IMR-90 (cell line): Measurements from ENCODE around the gene EFNA5. TPM values are rescaled to one million over a fixed set of nuclear protein-coding genes. Genes with fewer than 3 reads are reported as not detected.

Experiments used
- ATAC-seq: fragments of 200-7000 bp; cut with Tn5 transposase; 2 replicates; pipeline ENCODE4 v1.9.1; 2020; ENCODE audit warnings: low read depth, mild to moderate bottlenecking, moderate library complexity
- BruUV-seq: library from RNA; stranded (reverse); fragments of 400-500 nt; replicated peaks from 2 replicates; lab custom pipeline; 2021; lab: Mats Ljungman, UMichigan
- CTCF ChIA-PET: fragments of 300-600 bp; formaldehyde crosslinking; extraction: SDS; loops from one replicate; lab custom pipeline; 2021; ENCODE audit warnings: antibody characterized with exemption; lab: Yijun Ruan, JAX
- POLR2A ChIA-PET: fragments of 300-600 bp; sonication (Branson Sonifier 250); formaldehyde crosslinking; loops from one replicate; lab custom pipeline; 2022; ENCODE audit warnings: antibody characterized with exemption; ENCODE audit not compliant: unreplicated experiment; lab: Charles Lee
- DNase-seq: peaks from one replicate; pipeline ENCODE4 v3.0.0; 2013
- H2AFZ ChIP-seq: replicated peaks from 2 replicates; pipeline ENCODE3; 2013; ENCODE audit warnings: low read length, mild to moderate bottlenecking; ENCODE audit not compliant: poor library complexity
- H2AK5ac ChIP-seq: 2 replicates; pipeline ENCODE4 v1.6.1; 2013; ENCODE audit warnings: low read depth, low read length, inconsistent platforms
- H2AK9ac ChIP-seq: replicated peaks from 2 replicates; pipeline ENCODE3; 2013; ENCODE audit warnings: mild to moderate bottlenecking, low read depth, low read length, moderate library complexity; ENCODE audit not compliant: poor library complexity
- H2BK120ac ChIP-seq: 2 replicates; pipeline ENCODE4 v1.6.1; 2013; ENCODE audit warnings: low read depth, low read length, inconsistent platforms
- H2BK15ac ChIP-seq: 3 replicates; pipeline ENCODE4 v1.6.1; 2013; ENCODE audit warnings: low read depth, low read length, inconsistent platforms
- H2BK20ac ChIP-seq: 2 replicates; pipeline ENCODE4 v1.6.1; 2013; ENCODE audit warnings: low read depth, mild to moderate bottlenecking, inconsistent platforms, low read length, moderate library complexity
- H2BK5ac ChIP-seq: 2 replicates; pipeline ENCODE4 v1.6.1; 2013; ENCODE audit warnings: mild to moderate bottlenecking, low read depth, low read length, inconsistent platforms; ENCODE audit not compliant: poor library complexity, severe bottlenecking
- H3K14ac ChIP-seq: replicated peaks from 2 replicates; pipeline ENCODE4 v1.6.1; 2013; ENCODE audit warnings: low read depth, low read length, inconsistent platforms
- H3K18ac ChIP-seq: 2 replicates; pipeline ENCODE4 v1.6.1; 2013; ENCODE audit warnings: low read depth, low read length, control low read depth
- H3K23ac ChIP-seq: 2 replicates; pipeline ENCODE4 v1.6.1; 2013; ENCODE audit warnings: low read depth, low read length, inconsistent platforms
- H3K27ac ChIP-seq: 2 replicates; pipeline ENCODE4 v1.5.1; 2013; ENCODE audit warnings: mild to moderate bottlenecking, control low read depth, low read length; ENCODE audit not compliant: insufficient read depth
- H3K27me3 ChIP-seq: 2 replicates; pipeline ENCODE4 v1.6.1; 2013; ENCODE audit warnings: low read length; ENCODE audit not compliant: control insufficient read depth, insufficient read depth
- H3K36me3 ChIP-seq: 2 replicates; pipeline ENCODE4 v1.6.1; 2013; ENCODE audit warnings: low read length, mixed read lengths; ENCODE audit not compliant: control insufficient read depth, insufficient read depth
- H3K4ac ChIP-seq: 2 replicates; pipeline ENCODE4 v1.6.1; 2013; ENCODE audit warnings: low read depth, low read length, inconsistent platforms
- H3K4me1 ChIP-seq: 2 replicates; pipeline ENCODE4 v1.6.1; 2013; ENCODE audit warnings: low read length, mixed read lengths; ENCODE audit not compliant: control insufficient read depth, insufficient read depth
- H3K4me2 ChIP-seq: 2 replicates; pipeline ENCODE4 v1.6.1; 2013; ENCODE audit warnings: low read depth, mild to moderate bottlenecking, control low read depth, low read length, moderate library complexity
- H3K4me3 ChIP-seq: 2 replicates; pipeline ENCODE4 v1.5.1; 2013; ENCODE audit warnings: low read depth, mild to moderate bottlenecking, control low read depth, low read length, moderate library complexity; ENCODE audit not compliant: insufficient read depth
- H3K56ac ChIP-seq: 2 replicates; pipeline ENCODE4 v1.6.1; 2013; ENCODE audit warnings: low read length, inconsistent platforms; ENCODE audit not compliant: insufficient read depth; ENCODE audit errors: extremely low read depth
- H3K79me1 ChIP-seq, 2 experiments: 2 replicates each; pipeline ENCODE4 v1.6.1; 2013; ENCODE audit warnings: low read length in 2 of 2, inconsistent platforms in 1 of 2, low read depth in 1 of 2
- H3K9ac ChIP-seq: 2 replicates; pipeline ENCODE4 v1.6.1; 2013; ENCODE audit warnings: low read depth, low read length, control low read depth
- H3K9me1 ChIP-seq: 2 replicates; pipeline ENCODE4 v1.6.1; 2013; ENCODE audit warnings: low read length, inconsistent platforms; ENCODE audit not compliant: insufficient read depth
- H3K9me3 ChIP-seq: 2 replicates; pipeline ENCODE4 v1.6.1; 2013; ENCODE audit warnings: low read length; ENCODE audit not compliant: control insufficient read depth, insufficient read depth
- H4K20me1 ChIP-seq: 2 replicates; pipeline ENCODE4 v1.6.1; 2013; ENCODE audit warnings: low read length, inconsistent platforms; ENCODE audit not compliant: insufficient read depth
- H4K5ac ChIP-seq: 2 replicates; pipeline ENCODE4 v1.6.1; 2013; ENCODE audit warnings: mild to moderate bottlenecking, low read depth, low read length, control low read depth
- H4K8ac ChIP-seq, 2 experiments: 2 replicates each; pipeline ENCODE4 v1.6.1; 2013; ENCODE audit warnings: low read depth in 2 of 2, low read length in 2 of 2, control low read depth in 1 of 2, inconsistent platforms in 1 of 2
- H4K91ac ChIP-seq: 2 replicates; pipeline ENCODE4 v1.6.1; 2013; ENCODE audit warnings: low read depth, low read length, inconsistent platforms; ENCODE audit not compliant: insufficient read depth
- CEBPB ChIP-seq: IDR thresholded peaks from 2 replicates; pipeline ENCODE4 v1.6.1; 2012; ENCODE audit warnings: low read depth, low read length, improper control_type of control experiment
- ELK1 ChIP-seq: fragments of 150-350 bp; IDR thresholded peaks from 2 replicates; pipeline ENCODE4 v1.6.1; 2016; ENCODE audit warnings: low read depth, mild to moderate bottlenecking, low read length, moderate library complexity, borderline replicate concordance
- MAZ ChIP-seq: IDR thresholded peaks from 2 replicates; pipeline ENCODE4 v1.6.1; 2012; ENCODE audit warnings: low read depth, mild to moderate bottlenecking, low read length, improper control_type of control experiment, moderate library complexity, borderline replicate concordance
- MXI1 ChIP-seq: IDR thresholded peaks from 2 replicates; pipeline ENCODE4 v1.6.1; 2012; ENCODE audit warnings: low read depth, mild to moderate bottlenecking, low read length, moderate library complexity, borderline replicate concordance
- WGBS, 2 experiments: methylation state at CpG; one replicate each; pipeline versions ENCODE4 v1.1.5 to v1.1.7; 2013; ENCODE audit warnings: missing lambda C conversion rate in 2 of 2; ENCODE audit not compliant: insufficient read length in 1 of 2; ENCODE audit errors: extremely low coverage in 2 of 2; 5-methylcytosine and 5-hydroxymethylcytosine counted together
- dilution Hi-C: fragments of 300-500 bp; cut with HindIII; formaldehyde crosslinking; loops from one replicate; pipeline ENCODE4 v1.14.3; 2018; ENCODE audit warnings: low sequenced_read_pairs; ENCODE audit not compliant: unreplicated experiment
- in situ Hi-C: fragments of 300-500 bp; cut with MboI; formaldehyde crosslinking; loops from 3 replicates; pipeline ENCODE4 v1.14.3; 2019; ENCODE audit warnings: low sequenced_read_pairs, inconsistent platforms, mixed read lengths
- intact Hi-C: fragments of 100-400 bp; cut with micrococcal nuclease; formaldehyde crosslinking; loops from 2 replicates; pipeline ENCODE4 v1.10.0; 2022
- polyA plus RNA-seq, 3 experiments: library from polyadenylated mRNA; depleted of rRNA; stranded (reverse); fragments of >200 nt; gene quantifications; 2 replicates each; pipeline ENCODE4 v1.2.3, GENCODE V29; 2012; ENCODE audit warnings: low replicate concordance in 1 of 3
- total RNA-seq: library from RNA; depleted of rRNA; stranded (reverse); fragments of >200 nt; gene quantifications from 2 replicates; pipeline ENCODE4 v1.2.3, GENCODE V29; 2012

Gene EFNA5
- total and polyA plus RNA-seq, 2 of the 4 experiments (the other 2 are of a cell fraction) = 1.5 to 1.6 TPM

GRCh38 chr5:107368615-107369014 lies 302.1 kb downstream of the EFNA5 start:
- TF ChIP-seq MXI1 (no peak), ELK1 (no peak), MAZ (no peak), CEBPB (no peak)
- in situ Hi-C loops = no loop called here

More at GRCh38 chr5:107368615-107369014, 302.1 kb downstream of the EFNA5 start:
- no TSS peak for BruUV-seq
- H3K9me1 ChIP-seq = no peaks in the 10 kb centered on the region
- H2BK5ac ChIP-seq = no peak overlapping the region
- ChIA-PET CTCF (no interaction called here), POLR2A (no interaction called here)
- no peak for ATAC-seq
- H3K4me2 ChIP-seq = no peak overlapping the region
- dilution Hi-C loops (no loop called here), intact Hi-C loops (no loop called here)
- H3K4me3 ChIP-seq = no peak overlapping the region
- H3K56ac ChIP-seq = no peak overlapping the region
- no peak overlapping the region for H2AK5ac ChIP-seq
- no peak overlapping the region for H3K27ac ChIP-seq
- H2BK120ac ChIP-seq = no peak overlapping the region
- no peak overlapping the region for H3K23ac ChIP-seq
- H2BK15ac ChIP-seq = no peak overlapping the region
- WGBS, 2 experiments = no CpG with 5 or more reads among the region's 7 CpGs
- H3K14ac ChIP-seq = no peak overlapping the region
- H3K79me1 ChIP-seq = no peaks in the 10 kb centered on the region
- H3K36me3 ChIP-seq = no peaks in the 10 kb centered on the region
- H3K9me3 ChIP-seq = no peaks in the 10 kb centered on the region
- H2AFZ ChIP-seq = no peak overlapping the region
- no peaks in the 10 kb centered on the region for H3K4me1 ChIP-seq
- H4K8ac ChIP-seq = no peak overlapping the region
- H4K91ac ChIP-seq = no peak overlapping the region
- no peak overlapping the region for H4K5ac ChIP-seq
- no peak overlapping the region for H3K18ac ChIP-seq
- H2AK9ac ChIP-seq = no peak overlapping the region
- no peak overlapping the region for H3K9ac ChIP-seq
- no peak overlapping the region for H3K4ac ChIP-seq
- DNase-seq = no peak
- 0 out of 2 replicates have a peak, but pooled peaks cover 2% of the 10 kb centered on the region for H3K27me3 ChIP-seq
- no peaks in the 10 kb centered on the region for H4K20me1 ChIP-seq
- no peak overlapping the region for H2BK20ac ChIP-seq
